Astrocyte (in vitro differentiated cells and primary cell): ENCODE measurements around the gene MKNK1.

Source experiments
- CTCF ChIP-seq: IDR thresholded peaks from 2 replicates; pipeline ENCODE4 v1.5.1; 2011; ENCODE audit warnings: low read depth, mild to moderate bottlenecking, inconsistent platforms, low read length, moderate library complexity; ENCODE audit not compliant: insufficient read depth
- EZH2 ChIP-seq: IDR thresholded peaks from 2 replicates; pipeline ENCODE4 v1.6.1; 2012; ENCODE audit warnings: mild to moderate bottlenecking, low read length, inconsistent platforms; ENCODE audit not compliant: insufficient read depth

- TF ChIP-seq CTCF (no peak), EZH2 (no peak)
These were observed 67.5 kb downstream of the MKNK1 start for GRCh38 chr1:46536527-46536926.
